Measurements from ENCODE around the gene PCDHA7.

DNA sequence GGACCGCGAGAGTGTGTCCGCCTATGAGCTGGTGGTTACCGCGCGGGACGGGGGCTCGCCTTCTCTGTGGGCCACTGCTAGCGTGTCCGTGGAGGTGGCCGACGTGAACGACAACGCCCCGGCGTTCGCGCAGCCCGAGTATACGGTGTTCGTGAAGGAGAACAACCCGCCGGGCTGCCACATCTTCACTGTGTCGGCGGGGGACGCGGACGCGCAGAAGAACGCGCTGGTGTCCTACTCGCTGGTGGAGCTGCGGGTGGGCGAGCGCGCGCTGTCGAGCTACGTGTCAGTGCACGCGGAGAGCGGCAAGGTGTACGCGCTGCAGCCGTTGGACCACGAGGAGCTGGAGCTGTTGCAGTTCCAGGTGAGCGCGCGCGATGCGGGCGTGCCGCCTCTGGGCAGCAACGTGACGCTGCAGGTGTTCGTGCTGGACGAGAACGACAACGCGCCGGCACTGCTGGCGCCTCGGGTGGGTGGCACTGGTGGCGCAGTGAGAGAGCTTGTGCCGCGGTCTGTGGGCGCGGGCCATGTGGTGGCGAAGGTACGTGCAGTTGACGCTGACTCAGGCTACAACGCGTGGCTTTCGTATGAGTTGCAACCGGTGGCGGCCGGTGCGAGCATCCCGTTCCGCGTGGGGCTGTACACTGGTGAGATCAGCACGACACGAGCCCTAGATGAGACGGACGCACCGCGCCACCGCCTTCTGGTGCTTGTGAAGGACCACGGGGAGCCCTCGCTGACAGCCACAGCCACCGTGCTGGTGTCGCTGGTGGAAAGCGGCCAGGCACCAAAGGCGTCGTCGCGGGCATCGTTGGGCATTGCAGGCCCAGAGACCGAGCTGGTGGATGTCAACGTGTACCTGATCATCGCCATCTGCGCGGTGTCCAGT is 1.8 kb downstream of the PCDHA7 start:
- no peak for TF ChIP-seq POLR2A (IDR thresholded peaks at IDR 0.05; ENCODE audit: low read length)
- no peak for TF ChIP-seq GATA1 (IDR thresholded peaks at IDR 0.05; ENCODE audit: low read depth, low read length)

Measured in erythroblast (primary cell).